PC-9 (cell line): ENCODE results near the gene RCC2. TPM values are rescaled to one million over a fixed set of nuclear protein-coding genes. Genes with fewer than 3 reads are reported as not detected.

Source experiments
- BruUV-seq: library from RNA; stranded (reverse); fragments of 400-500 nt; replicated peaks from 2 replicates; lab custom pipeline; 2021; lab: Mats Ljungman, UMichigan
- CTCF ChIA-PET: fragments of 300-600 bp; sonication (Branson Sonifier 250); formaldehyde crosslinking; loops from one replicate; lab custom pipeline; 2022; ENCODE audit warnings: antibody characterized with exemption; lab: Charles Lee
- POLR2A ChIA-PET: fragments of 300-600 bp; sonication (Branson Sonifier 250); formaldehyde crosslinking; loops from one replicate; lab custom pipeline; 2022; ENCODE audit warnings: antibody characterized with exemption; ENCODE audit not compliant: unreplicated experiment; lab: Charles Lee
- DNase-seq, 2 experiments: peaks; one replicate each; pipeline versions ENCODE4 v3.0.0 to v3.0.0-alpha.2; 2015 to 2022; ENCODE audit warnings: mixed read lengths in 1 of 2
- H2AFZ ChIP-seq: fragments of 200-600 bp; sonication (generic); 2 replicates; pipeline ENCODE4 v1.8.1; 2017; ENCODE audit warnings: antibody characterized with exemption
- H3F3A ChIP-seq: fragments of 200-600 bp; sonication (generic); 2 replicates; pipeline ENCODE4 v1.8.1; 2017; ENCODE audit warnings: antibody characterized with exemption, mild to moderate bottlenecking, low read depth; ENCODE audit not compliant: insufficient read depth
- H3K27ac ChIP-seq: fragments of 200-600 bp; sonication (generic); 2 replicates; pipeline ENCODE4 v1.6.1; 2016; ENCODE audit warnings: mixed run types
- H3K27me3 ChIP-seq: fragments of 200-600 bp; sonication (generic); 2 replicates; pipeline ENCODE4 v1.6.1; 2016; ENCODE audit warnings: low read depth, mixed run types; ENCODE audit not compliant: insufficient read depth
- H3K36me3 ChIP-seq: fragments of 200-600 bp; sonication (generic); 2 replicates; pipeline ENCODE4 v1.6.1; 2016; ENCODE audit warnings: low read depth, mixed run types
- H3K4me1 ChIP-seq: fragments of 200-600 bp; sonication (generic); replicated peaks from 2 replicates; pipeline ENCODE4 v1.6.1; 2016; ENCODE audit warnings: mixed run types; ENCODE audit not compliant: insufficient read depth
- H3K4me2 ChIP-seq: fragments of 200-600 bp; sonication (generic); 2 replicates; pipeline ENCODE4 v1.6.1; 2017; ENCODE audit warnings: mixed run types
- H3K4me3 ChIP-seq: fragments of 200-600 bp; sonication (generic); 2 replicates; pipeline ENCODE4 v1.6.1; 2016; ENCODE audit warnings: mixed run types
- H3K79me2 ChIP-seq: fragments of 200-600 bp; sonication (generic); 2 replicates; pipeline ENCODE4 v1.6.1; 2017; ENCODE audit warnings: low read depth, mixed run types
- H3K9me2 ChIP-seq: fragments of 200-600 bp; sonication (generic); 2 replicates; pipeline ENCODE4 v1.8.1; 2017; ENCODE audit warnings: mild to moderate bottlenecking; ENCODE audit not compliant: insufficient read depth
- H3K9me3 ChIP-seq: fragments of 200-600 bp; sonication (generic); 2 replicates; pipeline ENCODE4 v1.8.1; 2016; ENCODE audit warnings: low read depth; ENCODE audit not compliant: insufficient read depth
- H4K20me1 ChIP-seq: fragments of 200-600 bp; sonication (generic); 2 replicates; pipeline ENCODE4 v1.8.1; 2017; ENCODE audit not compliant: insufficient read depth
- EZH2 ChIP-seq: fragments of 200-600 bp; sonication (generic); IDR thresholded peaks from 2 replicates; pipeline ENCODE4 v1.8.0; 2017; ENCODE audit warnings: antibody characterized with exemption, low read depth
- intact Hi-C: fragments of 100-400 bp; cut with micrococcal nuclease; formaldehyde crosslinking; loops from one replicate; pipeline ENCODE4 v1.10.0; 2022; ENCODE audit not compliant: unreplicated experiment
- total RNA-seq: library from RNA; stranded (reverse); gene quantifications from 2 replicates; pipeline ENCODE4 v1.2.3, GENCODE V29; 2021
- TF ChIP-seq, protein P1 (sequence below): fragments of 200-600 bp; sonication (generic); conservative IDR thresholded peaks from 2 replicates; pipeline ENCODE4 v1.6.1; 2017; ENCODE audit warnings: mixed run types, antibody characterized with exemption, mild to moderate bottlenecking, moderate library complexity

RCC2 gene
- total RNA-seq, 1 experiment from 2014 or later = 170 TPM

DNA sequence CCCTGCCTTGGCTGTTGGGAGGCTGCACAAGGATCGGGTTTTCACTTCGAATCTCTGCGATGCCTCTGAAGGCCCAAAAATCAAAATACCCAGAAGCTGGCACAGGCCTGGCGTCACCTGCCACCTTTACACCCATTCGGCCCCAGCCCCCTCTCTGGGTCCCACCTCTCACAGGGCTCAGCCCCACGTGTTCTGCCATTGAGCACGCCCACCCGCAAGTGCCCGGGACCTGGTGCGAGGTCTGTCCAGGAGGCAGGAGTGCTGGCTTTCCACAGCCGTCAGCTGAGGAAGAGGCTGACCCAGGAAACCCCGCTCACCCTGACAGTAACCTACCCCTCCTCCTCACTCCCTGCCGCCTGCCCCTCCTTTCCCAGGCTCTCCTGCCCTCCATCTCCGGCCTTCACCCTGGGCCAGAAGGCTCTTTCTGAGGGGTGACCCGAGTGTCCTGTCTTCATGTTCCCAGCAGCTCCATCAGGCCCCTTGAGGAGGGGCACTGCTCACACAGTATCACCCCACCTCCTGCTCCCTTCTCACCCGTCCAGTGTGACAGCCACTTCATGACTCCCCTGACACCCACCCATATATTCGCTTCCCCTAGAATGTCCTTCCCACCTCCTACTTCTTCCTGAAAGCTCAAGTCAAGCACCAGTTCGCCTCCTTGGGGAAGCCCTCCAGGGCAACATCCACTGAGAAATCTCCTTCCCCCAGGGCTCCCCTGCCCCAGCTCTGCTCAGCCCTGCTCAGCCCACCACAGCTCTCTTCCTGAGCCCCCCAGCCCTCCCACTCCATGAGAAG lies 13.5 kb downstream of the RCC2 start:
- Histone ChIP-seq H4K20me1 (peaks cover 49% of the 10 kb centered on the region), H3K36me3 (0 out of 2 replicates have a peak, but pooled peaks cover 7% of the 10 kb centered on the region), H3K27me3 (no peaks in the 10 kb centered on the region), H3K79me2 (peaks cover 21% of the 10 kb centered on the region; the same call in 1 of the 2 replicates), H3K9me3 (no peaks in the 10 kb centered on the region), H3K9me2 (no peaks in the 10 kb centered on the region), H3F3A (peaks cover 4% of the 10 kb centered on the region; the same call in 1 of the 2 replicates), H3K27ac (no peak overlapping the region), H3K4me3 (no peak overlapping the region), H3K4me2 (no peak overlapping the region), H2AFZ (no peak overlapping the region), H3K4me1 (no peaks in the 10 kb centered on the region)
- TF ChIP-seq, protein P1, sequence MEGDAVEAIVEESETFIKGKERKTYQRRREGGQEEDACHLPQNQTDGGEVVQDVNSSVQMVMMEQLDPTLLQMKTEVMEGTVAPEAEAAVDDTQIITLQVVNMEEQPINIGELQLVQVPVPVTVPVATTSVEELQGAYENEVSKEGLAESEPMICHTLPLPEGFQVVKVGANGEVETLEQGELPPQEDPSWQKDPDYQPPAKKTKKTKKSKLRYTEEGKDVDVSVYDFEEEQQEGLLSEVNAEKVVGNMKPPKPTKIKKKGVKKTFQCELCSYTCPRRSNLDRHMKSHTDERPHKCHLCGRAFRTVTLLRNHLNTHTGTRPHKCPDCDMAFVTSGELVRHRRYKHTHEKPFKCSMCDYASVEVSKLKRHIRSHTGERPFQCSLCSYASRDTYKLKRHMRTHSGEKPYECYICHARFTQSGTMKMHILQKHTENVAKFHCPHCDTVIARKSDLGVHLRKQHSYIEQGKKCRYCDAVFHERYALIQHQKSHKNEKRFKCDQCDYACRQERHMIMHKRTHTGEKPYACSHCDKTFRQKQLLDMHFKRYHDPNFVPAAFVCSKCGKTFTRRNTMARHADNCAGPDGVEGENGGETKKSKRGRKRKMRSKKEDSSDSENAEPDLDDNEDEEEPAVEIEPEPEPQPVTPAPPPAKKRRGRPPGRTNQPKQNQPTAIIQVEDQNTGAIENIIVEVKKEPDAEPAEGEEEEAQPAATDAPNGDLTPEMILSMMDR = no peak
- no peak for TF ChIP-seq EZH2
- ChIA-PET CTCF (no interaction called here), POLR2A (no interaction called here)
- no peak for DNase-seq
- no TSS peak for BruUV-seq
- intact Hi-C loops = no loop called here

DNA sequence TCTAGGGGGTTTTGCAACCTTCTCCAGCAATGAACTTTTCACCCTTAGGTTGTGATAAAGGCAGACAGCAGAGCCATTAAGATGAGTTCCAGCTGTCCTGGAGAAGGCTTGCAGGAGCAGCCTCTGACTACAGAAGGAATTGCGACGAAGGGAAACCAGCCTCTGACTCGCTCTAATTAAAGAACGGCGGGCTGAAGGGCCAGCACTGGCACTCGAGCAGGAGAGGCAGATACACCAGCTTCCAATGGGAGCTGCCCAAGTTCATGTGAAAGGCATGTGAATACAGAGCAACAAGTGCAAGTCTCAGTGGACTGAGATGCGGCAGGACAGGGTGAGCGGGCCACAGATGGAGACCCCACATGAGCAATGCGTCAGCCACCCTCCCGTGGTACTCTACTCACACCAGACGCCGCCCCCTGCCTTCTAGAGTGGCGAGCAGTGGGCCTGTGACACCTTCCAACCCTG lies 15.7 kb downstream of the RCC2 start:
- no peaks in the 10 kb centered on the region for H3K9me2 ChIP-seq
- peaks cover 13% of the 10 kb centered on the region; the same call in 1 of the 2 replicates for H3F3A ChIP-seq
- intact Hi-C loops = no loop called here
- H3K9me3 ChIP-seq = no peaks in the 10 kb centered on the region
- H2AFZ ChIP-seq = no peak overlapping the region
- TF ChIP-seq, protein P1 = no peak
- TF ChIP-seq EZH2 = no peak
- POLR2A ChIA-PET = no interaction called here
- H3K36me3 ChIP-seq = peaks cover 16% of the 10 kb centered on the region
- CTCF ChIA-PET = interaction anchor here (0.6 kb wide), 1 partner anchor 12 kb away, joined by 3 read pairs; no protein-coding TSS in a partner anchor
- no peak overlapping the region for H3K4me2 ChIP-seq
- H3K4me1 ChIP-seq = no peaks in the 10 kb centered on the region
- no peak for DNase-seq
- no peak overlapping the region for H3K4me3 ChIP-seq
- BruUV-seq = no TSS peak
- H3K27me3 ChIP-seq = no peaks in the 10 kb centered on the region
- 0 out of 2 replicates have a peak, but pooled peaks cover 9% of the 10 kb centered on the region for H3K79me2 ChIP-seq
- H4K20me1 ChIP-seq = peaks cover 33% of the 10 kb centered on the region
- no peak overlapping the region for H3K27ac ChIP-seq

DNA sequence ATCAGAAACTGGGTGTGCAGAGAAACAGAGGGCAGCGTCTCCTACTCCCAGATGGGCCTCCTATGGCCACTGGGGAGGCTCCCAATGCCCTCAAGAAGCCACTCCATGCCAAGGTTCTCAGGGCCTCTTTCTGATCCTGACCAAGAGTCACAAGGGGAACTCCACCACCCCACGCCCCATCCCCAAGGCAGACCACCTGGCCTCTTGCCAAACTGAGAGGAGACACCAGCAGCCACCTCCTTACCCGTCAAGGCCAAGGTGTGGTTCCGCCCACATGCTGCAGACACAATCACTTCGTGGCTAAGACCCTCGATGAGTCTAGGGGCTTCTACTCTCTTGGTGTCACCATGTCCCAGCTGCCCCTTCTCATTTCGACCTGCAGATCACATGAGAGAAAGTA lies 17.0 kb downstream of the RCC2 start:
- intact Hi-C loops = no loop called here
- no peaks in the 10 kb centered on the region for H3K9me3 ChIP-seq

More for the DNA sequence above, 17.0 kb downstream of the RCC2 start:
- POLR2A ChIA-PET = no interaction called here
- H3K9me2 ChIP-seq = no peaks in the 10 kb centered on the region
- H4K20me1 ChIP-seq = peaks cover 22% of the 10 kb centered on the region
- 0 out of 2 replicates have a peak, but pooled peaks cover 3% of the 10 kb centered on the region for H3K79me2 ChIP-seq
- no peak overlapping the region for H3K4me3 ChIP-seq
- no peak overlapping the region for H3K4me2 ChIP-seq
- peaks cover 13% of the 10 kb centered on the region; the same call in 1 of the 2 replicates for H3F3A ChIP-seq
- H3K27me3 ChIP-seq = no peaks in the 10 kb centered on the region
- H3K36me3 ChIP-seq = peaks cover 10% of the 10 kb centered on the region
- DNase-seq = no peak
- BruUV-seq = no TSS peak
- CTCF ChIA-PET = no interaction called here
- H3K4me1 ChIP-seq = no peaks in the 10 kb centered on the region
- H2AFZ ChIP-seq = no peak overlapping the region
- TF ChIP-seq, protein P1 = no peak
- TF ChIP-seq EZH2 = no peak
- H3K27ac ChIP-seq = no peak overlapping the region
